ENCODE data around the gene RHO.

The RHO gene

DNA sequence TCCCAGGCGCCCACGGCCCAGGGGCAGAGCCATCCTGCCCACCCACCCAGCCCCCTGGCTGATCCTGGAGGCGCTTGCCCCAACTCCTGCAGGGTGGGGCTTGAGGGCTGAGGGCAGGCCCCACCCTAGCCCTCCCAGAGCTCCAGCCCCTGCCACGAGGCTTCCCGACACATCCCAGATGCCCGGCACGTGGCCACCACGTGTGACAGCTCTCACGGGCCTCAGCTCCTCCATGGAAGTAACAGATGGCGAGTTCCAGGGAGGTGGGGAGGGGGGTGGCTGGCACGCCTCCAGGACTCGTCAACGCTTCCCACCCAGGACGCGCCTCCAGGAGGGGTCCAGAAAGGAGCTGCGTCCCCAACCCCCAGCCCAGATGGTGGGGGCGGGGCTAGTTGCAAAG lies 48.9 kb downstream of the RHO start:
- Histone ChIP-seq H3K4me2 (ENCODE audit: low read length) (peak overlapping the region; percentile 50; the same call in 1 of the 2 replicates), H2AFZ (ENCODE audit: low read length) (no peak overlapping the region), H3K27me3 (ENCODE audit: insufficient read depth, low read length) (no peaks in the 10 kb centered on the region), H3F3A (ENCODE audit: insufficient read depth, low read length) (no peaks in the 10 kb centered on the region), H3K4me3 (ENCODE audit: low read depth, low read length, poor library complexity, severe bottlenecking) (peak overlapping the region; percentile 15), H3K79me2 (ENCODE audit: insufficient read depth, low read length) (no peaks in the 10 kb centered on the region), H4K20me1 (ENCODE audit: insufficient read depth, low read length) (no peaks in the 10 kb centered on the region), H3K27ac (ENCODE audit: low read depth, low read length, poor library complexity, severe bottlenecking) (peak overlapping the region; percentile 97), H3K9me2 (ENCODE audit: low read depth, low read length) (no peaks in the 10 kb centered on the region), H3K9me3 (ENCODE audit: low read length) (no peaks in the 10 kb centered on the region), H3K4me1 (ENCODE audit: insufficient read depth, low read length, severe bottlenecking) (peaks cover 41% of the 10 kb centered on the region), H3K36me3 (ENCODE audit: insufficient read depth, low read length) (no peaks in the 10 kb centered on the region), H3K9ac (ENCODE audit: low read length) (peak overlapping the region; percentile 59)
- TF ChIP-seq, protein P1, sequence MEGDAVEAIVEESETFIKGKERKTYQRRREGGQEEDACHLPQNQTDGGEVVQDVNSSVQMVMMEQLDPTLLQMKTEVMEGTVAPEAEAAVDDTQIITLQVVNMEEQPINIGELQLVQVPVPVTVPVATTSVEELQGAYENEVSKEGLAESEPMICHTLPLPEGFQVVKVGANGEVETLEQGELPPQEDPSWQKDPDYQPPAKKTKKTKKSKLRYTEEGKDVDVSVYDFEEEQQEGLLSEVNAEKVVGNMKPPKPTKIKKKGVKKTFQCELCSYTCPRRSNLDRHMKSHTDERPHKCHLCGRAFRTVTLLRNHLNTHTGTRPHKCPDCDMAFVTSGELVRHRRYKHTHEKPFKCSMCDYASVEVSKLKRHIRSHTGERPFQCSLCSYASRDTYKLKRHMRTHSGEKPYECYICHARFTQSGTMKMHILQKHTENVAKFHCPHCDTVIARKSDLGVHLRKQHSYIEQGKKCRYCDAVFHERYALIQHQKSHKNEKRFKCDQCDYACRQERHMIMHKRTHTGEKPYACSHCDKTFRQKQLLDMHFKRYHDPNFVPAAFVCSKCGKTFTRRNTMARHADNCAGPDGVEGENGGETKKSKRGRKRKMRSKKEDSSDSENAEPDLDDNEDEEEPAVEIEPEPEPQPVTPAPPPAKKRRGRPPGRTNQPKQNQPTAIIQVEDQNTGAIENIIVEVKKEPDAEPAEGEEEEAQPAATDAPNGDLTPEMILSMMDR (IDR thresholded peaks at IDR 0.05; ENCODE audit: low read length) = no peak
- TF ChIP-seq EZH2 (IDR thresholded peaks at IDR 0.05; ENCODE audit: borderline replicate concordance, low read length) = no peak

DNA sequence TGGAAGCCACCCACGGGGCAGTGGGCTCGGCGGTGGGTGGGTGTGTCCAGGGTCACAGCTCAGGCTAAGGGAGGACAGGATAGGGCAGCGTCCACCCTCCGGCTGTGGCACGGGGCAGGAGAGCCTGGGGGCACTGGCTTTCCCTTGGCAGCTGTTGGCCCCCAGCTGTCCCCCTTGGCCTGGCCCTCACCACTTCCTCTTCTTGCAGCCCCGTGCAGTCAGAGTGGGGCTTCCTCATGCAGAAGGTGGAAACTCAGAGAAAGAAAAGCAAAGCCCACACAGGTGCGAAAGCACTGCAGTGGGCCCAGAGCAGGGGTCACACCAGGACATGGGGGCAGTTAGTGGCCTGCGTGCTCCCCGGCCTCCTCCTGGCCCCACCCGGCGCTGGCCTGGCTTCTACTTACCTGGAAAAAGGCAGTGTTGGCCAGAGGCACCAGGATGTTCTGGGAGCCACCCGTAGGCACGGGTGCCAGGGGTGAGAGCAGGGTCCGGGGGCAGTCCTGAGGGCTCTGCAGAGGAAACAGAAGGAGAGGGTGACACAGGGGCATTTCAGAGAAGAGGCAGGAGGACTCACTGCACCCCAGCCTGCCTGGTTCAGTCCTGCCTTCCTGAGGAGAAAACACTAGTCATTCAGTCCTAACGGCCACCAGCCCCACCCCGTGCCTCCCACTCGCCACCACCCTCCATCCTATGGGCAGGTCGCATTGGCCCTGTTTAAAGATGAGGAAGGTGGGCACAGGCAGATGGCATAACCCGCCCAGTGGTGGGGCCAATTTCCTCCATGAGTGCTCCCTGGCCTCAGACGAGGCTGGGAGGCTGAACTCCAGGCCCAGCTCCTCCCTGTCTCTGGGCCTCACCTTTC lies 49.7 kb downstream of the RHO start:
- H3K9ac ChIP-seq (ENCODE audit: low read length) = peak overlapping the region; percentile 59; the same call in 1 of the 2 replicates
- peak overlapping the region; percentile 15 for H3K4me3 ChIP-seq (ENCODE audit: low read depth, low read length, poor library complexity, severe bottlenecking)
- H3K4me1 ChIP-seq (ENCODE audit: insufficient read depth, low read length, severe bottlenecking) = peaks cover 41% of the 10 kb centered on the region
- no peaks in the 10 kb centered on the region for H3K9me3 ChIP-seq (ENCODE audit: low read length)
- peak overlapping the region; percentile 97 for H3K27ac ChIP-seq (ENCODE audit: low read depth, low read length, poor library complexity, severe bottlenecking)
- H3K27me3 ChIP-seq (ENCODE audit: insufficient read depth, low read length) = no peaks in the 10 kb centered on the region
- no peaks in the 10 kb centered on the region for H3K36me3 ChIP-seq (ENCODE audit: insufficient read depth, low read length)
- no peaks in the 10 kb centered on the region for H4K20me1 ChIP-seq (ENCODE audit: insufficient read depth, low read length)
- TF ChIP-seq EZH2 (IDR thresholded peaks at IDR 0.05; ENCODE audit: borderline replicate concordance, low read length) = no peak
- no peaks in the 10 kb centered on the region for H3F3A ChIP-seq (ENCODE audit: insufficient read depth, low read length)
- H2AFZ ChIP-seq (ENCODE audit: low read length) = no peak overlapping the region
- peak overlapping the region; percentile 50; the same call in 1 of the 2 replicates for H3K4me2 ChIP-seq (ENCODE audit: low read length)
- no peaks in the 10 kb centered on the region for H3K9me2 ChIP-seq (ENCODE audit: low read depth, low read length)
- H3K79me2 ChIP-seq (ENCODE audit: insufficient read depth, low read length) = no peaks in the 10 kb centered on the region

DNA sequence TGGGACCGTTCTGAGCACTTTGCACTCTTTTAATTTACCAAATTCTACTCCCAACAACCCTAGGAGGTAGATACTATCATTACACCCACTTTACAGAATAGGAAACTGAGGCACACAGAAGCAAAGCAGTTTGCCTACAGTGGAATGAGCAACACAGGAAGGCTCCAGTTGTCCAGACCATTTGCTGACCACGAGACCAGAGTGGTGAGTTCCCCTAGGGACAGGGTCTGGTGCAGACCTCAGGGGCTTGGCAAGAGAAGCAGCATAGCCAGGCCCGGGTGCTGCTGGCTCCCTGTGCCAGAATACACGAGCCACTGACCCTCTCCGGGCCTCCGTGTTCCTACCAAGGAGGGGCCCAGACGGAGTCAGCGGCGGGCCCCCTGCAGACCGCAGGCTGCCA lies 51.6 kb downstream of the RHO start:
- no peak overlapping the region for H2AFZ ChIP-seq (ENCODE audit: low read length)
- H3K27me3 ChIP-seq (ENCODE audit: insufficient read depth, low read length) = no peaks in the 10 kb centered on the region
- no peaks in the 10 kb centered on the region for H3K79me2 ChIP-seq (ENCODE audit: insufficient read depth, low read length)
- no peak overlapping the region for H3K27ac ChIP-seq (ENCODE audit: low read depth, low read length, poor library complexity, severe bottlenecking)
- TF ChIP-seq, protein P1 (IDR thresholded peaks at IDR 0.05; ENCODE audit: low read length) = no peak
- TF ChIP-seq EZH2 (IDR thresholded peaks at IDR 0.05; ENCODE audit: borderline replicate concordance, low read length) = no peak
- peaks cover 39% of the 10 kb centered on the region for H3K4me1 ChIP-seq (ENCODE audit: insufficient read depth, low read length, severe bottlenecking)
- H3K4me3 ChIP-seq (ENCODE audit: low read depth, low read length, poor library complexity, severe bottlenecking) = no peak overlapping the region
- H3K9me3 ChIP-seq (ENCODE audit: low read length) = no peaks in the 10 kb centered on the region
- H4K20me1 ChIP-seq (ENCODE audit: insufficient read depth, low read length) = no peaks in the 10 kb centered on the region
- no peaks in the 10 kb centered on the region for H3K9me2 ChIP-seq (ENCODE audit: low read depth, low read length)
- no peak overlapping the region for H3K4me2 ChIP-seq (ENCODE audit: low read length)
- no peaks in the 10 kb centered on the region for H3F3A ChIP-seq (ENCODE audit: insufficient read depth, low read length)
- no peak overlapping the region for H3K9ac ChIP-seq (ENCODE audit: low read length)
- H3K36me3 ChIP-seq (ENCODE audit: insufficient read depth, low read length) = no peaks in the 10 kb centered on the region
